SIG-M5 (cell line): ENCODE data around the gene CCNL2.
"Not testable (repeated sequence)": the region's sequence is repeated elsewhere in the genome, so short reads cannot be mapped to it uniquely, and the experiment has no call there.

Experiments used
- DNase-seq: peaks from one replicate; lab custom pipeline; 2025; lab: John Stamatoyannopoulos, UW

The CCNL2 gene

GRCh38 chr1:1373051-1373814 is 25.9 kb downstream of the CCNL2 start:
- no peak for DNase-seq

- DNase-seq, result no peak
Observed at GRCh38 chr1:1371746-1372711, 27.1 kb downstream of the CCNL2 start.

DNA sequence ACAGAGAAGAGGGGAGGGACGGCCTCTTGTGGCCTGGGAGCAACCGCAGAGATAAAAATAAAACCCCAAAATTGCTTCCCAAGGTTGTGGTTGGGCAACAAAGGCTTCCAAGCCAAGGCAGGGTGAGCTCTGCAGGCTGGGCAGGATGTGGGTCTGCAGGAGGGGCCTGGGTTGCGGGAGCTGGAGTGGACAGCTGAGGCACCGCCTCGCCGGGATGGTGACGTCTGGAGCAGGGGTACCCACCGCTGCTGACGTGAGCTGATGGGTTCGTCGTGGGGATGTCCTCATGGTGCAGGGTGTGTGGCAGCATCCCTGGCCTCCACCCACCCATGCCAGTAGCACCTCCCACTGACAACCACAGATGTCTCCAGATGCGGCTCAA is 27.8 kb downstream of the CCNL2 start:
- DNase-seq, result peak; percentile 42

DNA sequence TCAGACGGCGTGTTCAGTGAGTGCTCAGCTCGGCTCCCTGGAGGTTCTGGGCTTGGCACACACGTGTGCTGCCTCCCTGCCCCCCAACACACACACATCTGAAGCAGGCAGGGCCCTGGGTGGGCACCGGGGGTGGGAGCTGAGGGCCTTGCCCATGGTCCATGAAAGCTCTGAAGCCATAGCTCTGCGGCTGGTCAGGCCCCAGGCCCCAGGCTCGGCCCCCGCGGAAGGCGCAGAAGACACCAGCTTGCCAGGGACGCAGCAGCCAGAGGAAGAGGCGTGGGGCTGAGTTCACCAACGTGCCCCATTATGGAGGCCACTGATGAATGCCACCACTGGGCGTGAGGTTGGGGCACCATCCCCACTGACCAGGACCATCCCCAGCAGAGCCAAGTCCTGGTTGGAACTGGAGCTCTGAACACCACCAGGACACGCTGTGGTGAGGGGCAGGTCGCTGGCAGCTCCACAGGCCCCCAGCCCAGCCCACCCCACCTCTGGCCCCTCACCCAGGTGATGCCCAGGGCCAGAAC is 28.3 kb downstream of the CCNL2 start:
- no peak for DNase-seq

DNA sequence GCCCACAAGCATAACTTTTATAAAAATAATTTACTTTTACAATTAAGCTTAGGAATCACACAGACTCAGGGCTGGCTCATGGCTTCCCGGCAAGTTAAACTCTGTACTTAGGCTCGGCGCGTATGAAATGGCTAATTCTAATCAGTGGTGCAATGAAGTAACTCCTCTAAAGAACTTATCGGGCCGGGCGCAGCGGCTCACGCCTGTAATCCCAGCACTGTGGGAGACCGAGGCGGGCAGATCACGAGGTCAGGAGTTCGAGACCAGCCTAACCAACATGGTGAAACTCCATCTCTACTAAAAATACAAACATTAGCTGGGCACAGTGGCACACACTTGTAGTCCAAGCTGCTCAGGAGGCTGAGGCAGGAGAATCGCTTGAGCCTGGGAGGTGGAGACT is 29.0 kb downstream of the CCNL2 start:
- not testable (repeated sequence) for DNase-seq

GRCh38 chr1:1367315-1367714 is 31.8 kb downstream of the CCNL2 start:
- DNase-seq, result no peak

DNA sequence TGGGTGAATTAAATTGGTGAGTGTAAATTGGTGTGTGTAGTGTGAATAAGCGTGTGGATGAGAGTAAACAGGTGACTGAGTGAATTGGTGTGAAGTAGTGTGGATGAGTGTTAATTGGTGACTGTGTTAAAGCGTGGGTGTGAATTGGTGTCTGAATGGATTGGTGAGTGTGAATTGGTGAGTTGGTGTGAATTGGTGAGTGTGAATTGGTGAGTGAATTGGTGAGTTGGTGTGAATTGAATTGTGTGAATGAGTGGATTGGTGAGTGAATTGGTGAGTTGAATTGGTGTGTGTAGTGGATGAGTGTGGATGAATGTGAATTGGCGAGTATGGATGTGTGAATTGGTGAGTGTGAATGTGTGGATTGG is 32.5 kb downstream of the CCNL2 start:
- DNase-seq, result no peak

DNA sequence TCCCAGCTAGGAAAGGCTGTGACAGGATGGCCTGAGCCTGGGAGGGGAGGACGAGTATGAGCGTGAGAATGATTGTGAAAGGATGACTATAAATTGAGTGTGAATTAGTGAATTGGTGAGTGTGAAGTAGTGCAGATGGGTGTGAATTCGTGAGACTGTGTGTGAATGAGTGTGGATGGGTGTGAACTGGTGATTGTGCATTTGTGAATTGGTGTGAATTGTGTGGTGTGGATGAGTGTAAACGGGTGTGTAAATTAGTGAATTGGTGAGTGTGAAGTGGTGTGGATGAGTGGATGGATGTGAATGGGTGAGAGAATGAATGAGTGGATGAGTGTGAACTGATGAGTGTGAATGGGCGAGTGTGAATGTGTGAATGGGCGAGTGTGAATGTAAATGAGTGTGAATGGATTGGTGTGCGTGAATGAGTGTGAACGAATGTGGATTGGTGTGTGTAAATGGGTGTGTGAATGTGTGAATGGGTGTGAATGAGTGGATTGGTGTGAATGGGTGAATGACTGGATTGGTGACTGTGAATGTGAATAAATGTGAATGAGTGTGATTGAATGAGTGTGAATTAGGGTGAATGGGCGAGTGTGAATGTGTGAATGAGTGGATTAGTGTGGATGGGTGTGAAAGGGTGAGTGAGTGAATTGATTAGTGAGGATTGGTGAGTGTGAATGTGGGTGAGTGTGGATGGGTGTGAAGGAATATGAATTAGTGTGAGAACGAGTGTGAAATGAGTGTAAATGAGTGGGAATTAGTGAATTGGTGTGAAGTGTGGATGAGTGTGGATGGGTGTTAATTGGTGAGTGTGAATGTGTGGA is 33.0 kb downstream of the CCNL2 start:
- no peak for DNase-seq

GRCh38 chr1:1364266-1364665 is 34.9 kb downstream of the CCNL2 start:
- DNase-seq, result no peak

DNA sequence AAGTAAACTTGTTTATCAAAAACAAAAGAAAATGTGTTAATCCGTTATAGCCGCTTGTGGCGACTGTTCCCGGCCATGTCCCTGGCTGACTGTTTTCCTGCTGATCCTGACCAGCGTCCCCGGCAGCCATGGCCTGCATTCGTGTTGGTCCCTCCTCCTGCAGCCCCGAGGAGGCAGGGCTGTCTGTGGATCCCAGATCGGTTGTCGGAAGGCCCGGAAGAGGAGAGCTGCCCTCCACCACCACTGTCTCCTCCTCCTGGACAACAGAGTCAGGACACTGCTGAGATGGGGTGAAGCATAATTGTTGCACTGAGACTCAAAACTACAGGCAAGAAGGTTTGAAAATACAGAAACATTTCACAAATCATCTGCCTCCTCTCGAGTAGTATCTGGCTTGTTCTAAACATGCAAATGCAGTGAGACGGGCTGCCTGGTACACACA is 37.1 kb downstream of the CCNL2 start:
- no peak for DNase-seq

- no peak for DNase-seq
Observed at GRCh38 chr1:1361233-1361981, 37.7 kb downstream of the CCNL2 start.

GRCh38 chr1:1360506-1361169 is 38.5 kb downstream of the CCNL2 start:
- DNase-seq, result no peak

GRCh38 chr1:1359664-1360468 is 39.3 kb downstream of the CCNL2 start:
- DNase-seq, result no peak

DNA sequence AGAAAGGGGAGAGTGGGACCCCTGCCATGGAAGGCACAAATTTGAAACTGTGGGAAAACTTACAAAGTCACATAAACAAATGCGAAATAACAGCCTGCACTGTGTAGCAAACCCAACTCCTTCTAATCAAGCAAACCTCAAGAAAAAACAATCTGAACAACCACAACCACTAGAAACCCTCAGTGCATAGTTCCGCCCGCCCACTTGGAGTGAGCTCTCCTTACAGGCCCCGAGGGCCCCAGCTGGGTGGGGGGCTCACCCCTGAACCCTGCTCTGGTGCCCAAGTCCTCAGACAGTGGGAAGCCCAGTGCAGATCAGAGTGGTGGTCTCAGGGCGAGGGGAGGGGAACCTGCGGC is 39.8 kb downstream of the CCNL2 start:
- no peak for DNase-seq

DNA sequence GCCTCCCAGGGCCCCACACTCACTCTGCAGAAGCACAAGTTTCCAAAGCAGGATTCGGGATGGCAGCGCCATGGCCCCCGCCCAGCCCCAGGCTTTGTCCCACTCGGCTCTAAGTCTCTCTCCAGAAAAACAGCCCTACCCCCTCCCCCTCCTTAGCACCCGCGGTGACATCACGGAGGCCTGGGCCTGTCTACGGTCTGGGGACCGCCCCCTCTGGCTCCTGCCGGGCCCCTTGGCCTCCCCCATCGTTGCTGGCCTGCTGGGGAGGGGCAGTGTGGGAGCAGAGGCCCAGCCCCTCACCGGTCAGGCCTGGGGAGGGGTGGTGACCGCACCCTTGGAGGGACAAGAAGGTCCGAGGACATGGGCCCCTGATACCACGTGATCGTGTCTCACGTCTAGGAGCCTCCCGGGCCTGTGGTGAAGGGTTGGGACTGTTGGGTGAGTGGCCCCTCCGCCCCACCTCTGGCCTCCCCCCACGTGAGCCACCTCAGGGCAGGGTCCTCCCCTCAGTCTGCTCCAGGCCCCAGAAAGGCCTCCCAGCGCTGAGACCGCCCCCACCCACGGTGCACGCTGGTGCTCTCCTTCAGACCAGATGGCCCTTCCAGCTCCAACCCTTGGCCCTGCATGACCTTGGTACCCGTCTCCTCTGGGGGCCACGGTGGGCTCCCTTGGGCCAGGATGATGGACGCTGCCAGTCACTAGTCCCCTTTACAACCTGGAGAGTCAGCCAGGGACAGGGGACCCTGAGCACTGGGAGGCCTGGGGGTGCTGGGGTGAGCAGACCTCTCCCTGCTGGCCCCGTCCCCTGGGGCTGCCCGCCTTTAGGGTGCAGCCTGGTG is 40.5 kb downstream of the CCNL2 start, which contains the start of gene MXRA8:
TSS of gene MXRA8 (minus strand) at position 123 of the 839 bp plus-strand sequence. CDS start at position 72, 51 bp downstream.
- DNase-seq, result no peak

DNA sequence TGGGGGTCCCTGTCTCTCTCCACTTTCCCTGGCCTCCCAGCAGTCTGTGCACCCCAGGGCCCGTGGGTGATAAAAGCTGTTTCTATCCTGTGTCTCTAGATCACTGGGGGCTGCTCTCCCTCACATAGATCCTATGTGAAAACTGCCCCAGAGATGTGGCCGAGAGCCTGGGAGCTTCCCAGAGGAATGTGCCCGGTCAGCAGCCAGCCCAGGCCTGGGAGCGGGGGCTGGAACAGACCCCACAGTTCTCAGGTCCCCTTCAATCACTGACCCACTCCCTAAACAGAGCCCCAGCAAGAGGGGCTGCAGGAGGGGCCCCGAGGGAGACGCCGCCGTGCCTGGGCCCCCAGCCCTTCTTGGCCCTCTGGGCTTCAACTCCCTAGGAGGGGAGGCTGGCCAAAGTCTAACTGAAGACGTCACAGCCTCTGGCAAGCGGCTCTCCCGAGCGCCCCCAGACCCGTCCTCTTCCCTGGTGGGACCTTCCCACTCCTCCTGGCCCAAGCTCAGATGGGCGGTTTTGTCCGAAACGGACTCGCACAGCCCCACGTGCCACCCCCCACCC is 41.2 kb downstream of the CCNL2 start:
- DNase-seq, result no peak

DNA sequence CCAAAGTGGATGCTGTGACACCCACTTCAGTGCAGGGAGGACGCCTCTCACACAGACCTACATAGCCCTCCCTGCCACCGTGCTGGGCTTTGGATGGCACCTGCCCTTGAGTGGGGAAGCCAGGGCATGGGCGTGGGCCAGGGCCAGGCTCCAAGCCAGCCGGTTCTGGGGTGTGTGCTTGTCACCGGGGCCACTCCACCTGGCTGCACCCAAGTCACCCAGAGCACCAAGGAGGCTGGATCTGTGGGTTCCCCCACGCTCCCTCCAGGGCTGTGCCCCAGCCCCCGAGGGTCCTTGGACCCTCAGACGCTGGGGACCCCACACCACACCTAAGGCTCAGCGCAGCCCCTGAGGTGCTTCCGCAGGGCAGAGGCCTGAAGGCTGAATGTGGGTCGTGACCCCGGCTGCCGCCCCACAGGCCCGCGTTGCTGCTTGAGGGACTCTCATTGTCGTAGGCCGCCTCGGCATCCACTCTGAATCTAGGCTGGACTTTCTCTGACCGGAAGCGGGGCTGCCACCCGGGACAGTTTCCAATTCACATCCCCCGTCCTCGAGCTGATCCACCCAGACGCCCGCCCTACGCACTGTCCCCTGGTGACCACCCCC is 42.2 kb downstream of the CCNL2 start:
- no peak for DNase-seq

GRCh38 chr1:1356166-1356795 is 42.9 kb downstream of the CCNL2 start:
- DNase-seq, result no peak
